Measurements from ENCODE around the gene ISL2. TPM values are rescaled to one million over a fixed set of nuclear protein-coding genes. Genes with fewer than 3 reads are reported as not detected.
A peak's percentile ranks its signal among the peaks of the same experiment; 100 is the strongest.

ISL2 gene
- total and polyA plus RNA-seq, 2 of the 4 experiments (the other 2 are of a cell fraction), result 1.3 to 3.6 TPM

DNA sequence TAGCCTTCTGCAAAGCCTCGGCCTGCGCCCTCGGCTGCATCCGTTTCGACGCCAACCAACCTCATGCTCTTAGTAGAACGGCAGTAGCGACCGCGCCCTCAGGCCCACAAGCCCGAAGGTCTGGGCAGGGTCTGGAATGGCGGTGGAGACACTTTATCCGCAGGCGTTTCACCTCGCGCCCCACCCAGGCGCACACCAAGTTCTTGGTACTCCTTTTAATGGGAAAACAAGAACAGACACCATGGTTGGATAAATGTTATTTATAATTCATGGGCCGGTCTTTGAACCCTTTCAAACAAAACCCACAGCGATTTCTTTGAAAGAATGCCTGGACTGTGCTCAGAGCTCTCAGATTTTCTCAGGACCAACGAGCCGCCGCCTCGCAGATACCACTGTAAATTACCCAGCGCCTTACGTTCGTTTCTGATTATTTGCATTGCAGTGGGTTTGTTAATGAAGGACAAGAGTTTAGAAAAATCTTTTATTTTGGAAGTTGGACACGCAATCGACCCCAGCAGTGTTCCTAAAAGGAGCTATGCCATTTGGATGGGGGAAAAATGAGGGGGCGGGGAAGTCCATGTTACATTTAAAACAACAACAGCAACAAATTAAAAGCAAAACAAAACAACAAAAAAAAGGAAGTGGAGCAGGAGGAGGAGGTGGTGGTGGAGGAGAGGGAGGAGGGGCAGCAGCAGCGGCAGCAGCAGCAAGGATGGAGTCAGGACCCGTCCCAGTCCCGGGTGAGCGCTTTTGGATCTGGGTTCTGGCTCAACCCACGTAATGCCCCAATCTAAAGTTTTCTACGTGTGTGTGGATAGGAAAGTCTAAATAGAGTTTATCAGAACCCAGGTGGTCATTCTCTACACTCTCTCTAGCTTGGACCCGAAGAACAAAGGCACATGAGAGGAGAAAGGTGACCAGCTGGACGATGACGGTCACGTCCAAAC is 993 bp upstream of the ISL2 start:
- peak overlapping the region; percentile 65 for H3K18ac ChIP-seq (ENCODE audit: low read depth, low read length)
- peaks cover 12% of the 10 kb centered on the region for H4K20me1 ChIP-seq (ENCODE audit: insufficient read depth, low read length)
- peaks cover 9% of the 10 kb centered on the region; the same call in 1 of the 2 replicates for H3K9me3 ChIP-seq (ENCODE audit: control insufficient read depth, insufficient read depth, low read length)
- H3K27ac ChIP-seq (ENCODE audit: insufficient read depth, low read length), result peak overlapping the region; percentile 80
- H3K23ac ChIP-seq (ENCODE audit: low read depth, low read length), result peak overlapping the region; percentile 93
- TSS peak; percentile 95 for BruUV-seq (replicated peaks)
- peak overlapping the region; percentile 88 for H3K4me2 ChIP-seq (ENCODE audit: low read depth, low read length)
- ATAC-seq (ENCODE audit: low read depth), result peak; percentile 19
- H2BK5ac ChIP-seq (ENCODE audit: low read depth, low read length, poor library complexity, severe bottlenecking), result peak overlapping the region; percentile 83
- peak overlapping the region; percentile 72 for H2BK20ac ChIP-seq (ENCODE audit: low read depth, low read length)
- peak overlapping the region; percentile 99 for H3K14ac ChIP-seq (replicated peaks; ENCODE audit: low read depth, low read length)
- DNase-seq, result no peak
- H2AK5ac ChIP-seq (ENCODE audit: low read depth, low read length), result peak overlapping the region; percentile 89
- dilution Hi-C loops (cut with HindIII; ENCODE audit: low sequenced_read_pairs, unreplicated experiment), result no loop called here
- H3K79me1 ChIP-seq (ENCODE audit: low read depth in 1 of 2, low read length in 2 of 2), result peaks cover 3 to 15% of the 10 kb centered on the region in 2 experiments; a peak in 3 of 4 replicates
- H3K56ac ChIP-seq (ENCODE audit: extremely low read depth, insufficient read depth, low read length), result peak overlapping the region; percentile 97
- POLR2A ChIA-PET (ENCODE audit: unreplicated experiment), result interaction anchor here (0.6 to 0.7 kb wide), 3 partner anchors 10 to 1672 kb away, joined by 3 to 5 read pairs (median 5); no protein-coding TSS in a partner anchor
- H2BK120ac ChIP-seq (ENCODE audit: low read depth, low read length), result peak overlapping the region; percentile 84
- peak overlapping the region; percentile 88 for H3K9ac ChIP-seq (ENCODE audit: low read depth, low read length)
- H4K91ac ChIP-seq (ENCODE audit: insufficient read depth, low read depth, low read length), result peak overlapping the region; percentile 97
- WGBS, 2 experiments (ENCODE audit: extremely low coverage in 2 of 2, insufficient read length in 1 of 2), result 26% methylated on average over 14 of the region's 39 CpGs; no CpG with 5 or more reads in 1 of the 2 experiments
- H3K9me1 ChIP-seq (ENCODE audit: insufficient read depth, low read length), result no peaks in the 10 kb centered on the region; the same call in 1 of the 2 replicates
- peak overlapping the region; percentile 95 for H4K5ac ChIP-seq (ENCODE audit: low read depth, low read length)
- H4K8ac ChIP-seq (ENCODE audit: low read depth in 2 of 2, low read length in 2 of 2), result peak overlapping the region; percentile 87 to 97
- peak overlapping the region; percentile 91 for H2BK15ac ChIP-seq (ENCODE audit: low read depth, low read length)
- H3K4me1 ChIP-seq (ENCODE audit: control insufficient read depth, insufficient read depth, low read length), result peaks cover 8% of the 10 kb centered on the region
- in situ Hi-C loops (cut with MboI; ENCODE audit: low sequenced_read_pairs), result no loop called here
- peaks cover 18% of the 10 kb centered on the region; the same call in 1 of the 2 replicates for H3K27me3 ChIP-seq (ENCODE audit: control insufficient read depth, insufficient read depth, low read length)
- peak overlapping the region; percentile 49 for H3K4me3 ChIP-seq (ENCODE audit: insufficient read depth, low read depth, low read length)
- H2AK9ac ChIP-seq (replicated peaks; ENCODE audit: low read depth, low read length, poor library complexity), result peak overlapping the region; percentile 76
- H3K36me3 ChIP-seq (ENCODE audit: control insufficient read depth, insufficient read depth, low read length), result peaks cover 10% of the 10 kb centered on the region; the same call in 1 of the 2 replicates
- peak overlapping the region; percentile 87 for H2AFZ ChIP-seq (replicated peaks; ENCODE audit: low read length, poor library complexity)
- intact Hi-C loops (cut with micrococcal nuclease), result loop anchor here (5.0 kb wide), 2 partner anchors 98 to 507 kb away; no protein-coding TSS in a partner anchor
- CTCF ChIA-PET, result interaction anchor here (0.6 to 1.4 kb wide), 3 partner anchors 68 to 536 kb away, joined by 3 to 6 read pairs (median 4); no protein-coding TSS in a partner anchor
- H3K4ac ChIP-seq (ENCODE audit: low read depth, low read length), result peak overlapping the region; percentile 96
- TF ChIP-seq RAD21 (IDR thresholded peaks at IDR 0.05; ENCODE audit: low read length), result no peak
- no peak for TF ChIP-seq RFX5 (IDR thresholded peaks at IDR 0.05; ENCODE audit: low read depth, low read length)
- TF ChIP-seq FOS (IDR thresholded peaks at IDR 0.05; ENCODE audit: low read depth, low read length), result no peak
- TF ChIP-seq NFE2L2 (IDR thresholded peaks at IDR 0.05; ENCODE audit: low read depth, low read length), result no peak
- TF ChIP-seq CTCF (conservative IDR thresholded peaks at IDR 0.05; ENCODE audit: low read depth, low read length), result no peak
- TF ChIP-seq, protein P1, sequence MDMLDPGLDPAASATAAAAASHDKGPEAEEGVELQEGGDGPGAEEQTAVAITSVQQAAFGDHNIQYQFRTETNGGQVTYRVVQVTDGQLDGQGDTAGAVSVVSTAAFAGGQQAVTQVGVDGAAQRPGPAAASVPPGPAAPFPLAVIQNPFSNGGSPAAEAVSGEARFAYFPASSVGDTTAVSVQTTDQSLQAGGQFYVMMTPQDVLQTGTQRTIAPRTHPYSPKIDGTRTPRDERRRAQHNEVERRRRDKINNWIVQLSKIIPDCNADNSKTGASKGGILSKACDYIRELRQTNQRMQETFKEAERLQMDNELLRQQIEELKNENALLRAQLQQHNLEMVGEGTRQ (IDR thresholded peaks at IDR 0.05; ENCODE audit: low read depth, low read length), result no peak
- TF ChIP-seq CEBPB (IDR thresholded peaks at IDR 0.05; ENCODE audit: low read depth, low read length), result no peak
- TF ChIP-seq CHD1 (IDR thresholded peaks at IDR 0.05; ENCODE audit: low read depth, low read length), result no peak
- no peak for TF ChIP-seq MAFK (IDR thresholded peaks at IDR 0.05; ENCODE audit: low read depth, low read length)
- TF ChIP-seq RCOR1 (IDR thresholded peaks at IDR 0.05; ENCODE audit: insufficient replicate concordance, low read length), result no peak
- TF ChIP-seq POLR2A (IDR thresholded peaks at IDR 0.05; ENCODE audit: low read depth, low read length), result no peak
- no peak for TF ChIP-seq ELK1 (IDR thresholded peaks at IDR 0.05; ENCODE audit: borderline replicate concordance, low read depth, low read length)
- no peak for TF ChIP-seq MAZ (IDR thresholded peaks at IDR 0.05; ENCODE audit: borderline replicate concordance, low read depth, low read length)
